T47D (cell line): ENCODE results near the gene GUCA1A.

ENCODE experiments used
- DNase-seq, 2 experiments: peaks; one replicate each; pipeline versions ENCODE4 v3.0.0 to v3.0.0-alpha.2; 2011 to 2012; ENCODE audit warnings: low read depth in 1 of 2, low spot score in 1 of 2
- JUND ChIP-seq: IDR thresholded peaks from 2 replicates; pipeline ENCODE4 v1.6.1; 2012; ENCODE audit warnings: low read depth
- in situ Hi-C: cut with HindIII; loops from 2 replicates; pipeline ENCODE4 v1.10.0; 2016; ENCODE audit warnings: low sequenced_read_pairs, low pct_unique_long_range_greater_than_20kb

GUCA1A gene

DNA sequence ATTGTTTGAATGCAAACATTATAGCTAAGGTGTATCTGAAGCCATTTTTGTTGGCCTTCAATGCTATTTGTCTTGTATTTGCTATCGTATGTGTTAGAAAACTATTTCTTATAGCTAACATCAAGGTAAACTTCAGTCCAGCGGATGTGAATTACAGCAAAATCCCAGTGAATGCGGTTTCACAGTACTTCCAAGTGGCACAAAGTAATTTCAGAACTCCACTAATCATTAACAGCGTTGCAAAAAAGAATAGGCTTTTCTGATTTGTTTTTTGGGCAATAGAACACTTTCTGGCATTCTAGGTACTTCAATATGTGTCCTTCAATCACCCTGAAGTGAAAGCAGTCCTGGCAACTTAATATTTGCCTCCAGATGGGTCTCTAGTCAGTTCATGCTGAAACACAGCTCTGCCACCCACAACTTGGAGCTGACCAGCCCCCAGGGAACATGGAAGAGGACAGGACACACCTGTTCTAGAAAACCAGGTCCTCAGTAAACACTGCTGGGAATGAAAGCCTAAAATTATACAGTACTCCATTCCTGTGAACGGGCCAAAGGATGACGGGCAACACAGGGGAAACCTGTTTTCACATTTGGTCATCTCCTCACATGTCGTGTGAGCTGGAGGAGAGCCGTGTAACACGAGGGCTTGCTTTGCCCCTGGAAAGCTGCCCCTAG is 54.1 kb downstream of the GUCA1A start:
- peak; percentile 62; the same call in 1 of the 2 replicates for TF ChIP-seq JUND
- DNase-seq, result peak; percentile 58 to 98
- in situ Hi-C loops, result no loop called here

GRCh38 chr6:42228305-42228704 is 55.1 kb downstream of the GUCA1A start:
- TF ChIP-seq JUND, result no peak
- in situ Hi-C loops, result no loop called here
- no peak for DNase-seq
